Mesendoderm (in vitro differentiated cells): ENCODE results near the gene PTTG1.

Source experiments
- DNase-seq: peaks from one replicate; pipeline ENCODE4 v3.0.0; 2013
- H2AK5ac ChIP-seq: 2 replicates; pipeline ENCODE4 v1.6.1; 2013; ENCODE audit warnings: low read length, inconsistent platforms
- H2BK120ac ChIP-seq: 2 replicates; pipeline ENCODE4 v1.6.1; 2013; ENCODE audit warnings: low read depth, mild to moderate bottlenecking, low read length, moderate library complexity, mixed read lengths
- H2BK15ac ChIP-seq: replicated peaks from 2 replicates; pipeline ENCODE4 v1.6.1; 2013; ENCODE audit warnings: low read depth, mild to moderate bottlenecking, moderate library complexity
- H2BK5ac ChIP-seq: 2 replicates; pipeline ENCODE4 v1.6.1; 2013; ENCODE audit warnings: low read length, inconsistent platforms
- H3K18ac ChIP-seq: 2 replicates; pipeline ENCODE4 v1.6.1; 2013; ENCODE audit warnings: mild to moderate bottlenecking, low read length, mixed read lengths
- H3K23ac ChIP-seq: one replicate; pipeline ENCODE4 v1.6.1; 2013; ENCODE audit warnings: low read length
- H3K27ac ChIP-seq: 2 replicates; pipeline ENCODE4 v1.5.1; 2013; ENCODE audit warnings: low read depth, mild to moderate bottlenecking, inconsistent platforms, low read length, moderate library complexity
- H3K27me3 ChIP-seq: 2 replicates; pipeline ENCODE4 v1.6.1; 2013; ENCODE audit warnings: low read length, control low read depth, mild to moderate bottlenecking, inconsistent platforms; ENCODE audit not compliant: insufficient read depth, poor library complexity
- H3K36me3 ChIP-seq: 2 replicates; pipeline ENCODE4 v1.6.1; 2013; ENCODE audit warnings: low read length, inconsistent platforms; ENCODE audit not compliant: control insufficient read depth, insufficient read depth
- H3K4ac ChIP-seq: one replicate; pipeline ENCODE4 v1.6.1; 2013; ENCODE audit warnings: low read depth, mild to moderate bottlenecking, low read length, moderate library complexity
- H3K4me1 ChIP-seq: 2 replicates; pipeline ENCODE4 v1.6.1; 2013; ENCODE audit warnings: low read depth, low read length, inconsistent platforms; ENCODE audit not compliant: control insufficient read depth
- H3K4me2 ChIP-seq: 2 replicates; pipeline ENCODE4 v1.6.1; 2013; ENCODE audit warnings: low read length
- H3K4me3 ChIP-seq: 2 replicates; pipeline ENCODE4 v1.5.1; 2013; ENCODE audit warnings: mild to moderate bottlenecking, low read length
- H3K56ac ChIP-seq: one replicate; pipeline ENCODE4 v1.6.1; 2013; ENCODE audit warnings: low read length
- H3K79me1 ChIP-seq: 2 replicates; pipeline ENCODE4 v1.6.1; 2013; ENCODE audit warnings: low read length, inconsistent platforms
- H3K79me2 ChIP-seq: 2 replicates; pipeline ENCODE4 v1.6.1; 2013; ENCODE audit warnings: mild to moderate bottlenecking, low read length; ENCODE audit not compliant: control insufficient read depth, insufficient read depth
- H3K9ac ChIP-seq: 2 replicates; pipeline ENCODE4 v1.6.1; 2013; ENCODE audit warnings: low read length, inconsistent platforms
- H4K5ac ChIP-seq: one replicate; pipeline ENCODE4 v1.6.1; 2013; ENCODE audit warnings: low read length
- H4K8ac ChIP-seq: one replicate; pipeline ENCODE4 v1.6.1; 2013; ENCODE audit warnings: low read depth, mild to moderate bottlenecking, control low read depth, low read length, moderate library complexity
- WGBS: extraction: QIAGEN DNeasy Blood & Tissue Kit; methylation state at CpG from one replicate; pipeline ENCODE4 v1.1.7; 2013; ENCODE audit warnings: low lambda C conversion rate, missing lambda C conversion rate; ENCODE audit not compliant: insufficient coverage; ENCODE audit errors: extremely low coverage; 5-methylcytosine and 5-hydroxymethylcytosine counted together

PTTG1 gene

GRCh38 chr5:160457252-160457651 lies 35.6 kb downstream of the PTTG1 start:
- H3K79me2 ChIP-seq, result no peaks in the 10 kb centered on the region
- no peaks in the 10 kb centered on the region for H3K27me3 ChIP-seq
- H3K4ac ChIP-seq, result no peak overlapping the region
- no peaks in the 10 kb centered on the region for H3K36me3 ChIP-seq
- no peak for DNase-seq
- no peak overlapping the region for H2BK120ac ChIP-seq
- H2AK5ac ChIP-seq, result no peak overlapping the region
- no peak overlapping the region for H3K4me3 ChIP-seq
- no peak overlapping the region for H4K5ac ChIP-seq
- H2BK5ac ChIP-seq, result no peak overlapping the region
- WGBS, result no CpG with 5 or more reads among the region's 5 CpGs
- H3K27ac ChIP-seq, result no peak overlapping the region
- no peak overlapping the region for H2BK15ac ChIP-seq
- H3K4me2 ChIP-seq, result no peak overlapping the region
- no peaks in the 10 kb centered on the region for H3K4me1 ChIP-seq
- no peaks in the 10 kb centered on the region for H3K79me1 ChIP-seq
- no peak overlapping the region for H3K56ac ChIP-seq
- no peak overlapping the region for H3K18ac ChIP-seq
- no peak overlapping the region for H4K8ac ChIP-seq
- H3K9ac ChIP-seq, result no peak overlapping the region
- H3K23ac ChIP-seq, result no peak overlapping the region

- no peak overlapping the region for H2BK15ac ChIP-seq
- no peak overlapping the region for H3K4me2 ChIP-seq
- DNase-seq, result no peak
- H3K23ac ChIP-seq, result no peak overlapping the region
- no peaks in the 10 kb centered on the region for H3K79me2 ChIP-seq
- no peaks in the 10 kb centered on the region for H3K36me3 ChIP-seq
- no peak overlapping the region for H3K4me3 ChIP-seq
- no peak overlapping the region for H3K9ac ChIP-seq
- no peak overlapping the region for H3K27ac ChIP-seq
- WGBS, result no CpG with 5 or more reads among the region's 8 CpGs
- no peak overlapping the region for H2BK120ac ChIP-seq
- no peak overlapping the region for H4K8ac ChIP-seq
- no peak overlapping the region for H3K18ac ChIP-seq
- H3K56ac ChIP-seq, result no peak overlapping the region
- no peaks in the 10 kb centered on the region for H3K79me1 ChIP-seq
- no peaks in the 10 kb centered on the region for H3K27me3 ChIP-seq
- no peak overlapping the region for H3K4ac ChIP-seq
- H3K4me1 ChIP-seq, result no peaks in the 10 kb centered on the region
- no peak overlapping the region for H4K5ac ChIP-seq
- H2AK5ac ChIP-seq, result no peak overlapping the region
- H2BK5ac ChIP-seq, result no peak overlapping the region
Measured at GRCh38 chr5:160458806-160459800, 37.4 kb downstream of the PTTG1 start.

GRCh38 chr5:160460377-160461049 lies 38.9 kb downstream of the PTTG1 start:
- Histone ChIP-seq H3K4me1 (no peaks in the 10 kb centered on the region), H3K4me3 (no peak overlapping the region), H3K27ac (no peak overlapping the region), H3K79me2 (no peaks in the 10 kb centered on the region), H3K79me1 (no peaks in the 10 kb centered on the region), H4K5ac (no peak overlapping the region), H3K18ac (no peak overlapping the region), H2AK5ac (no peak overlapping the region), H3K36me3 (no peaks in the 10 kb centered on the region), H3K9ac (no peak overlapping the region), H3K4me2 (no peak overlapping the region), H2BK120ac (no peak overlapping the region), H4K8ac (no peak overlapping the region), H3K4ac (no peak overlapping the region), H3K23ac (no peak overlapping the region), H2BK5ac (no peak overlapping the region), H2BK15ac (no peak overlapping the region), H3K56ac (no peak overlapping the region), H3K27me3 (no peaks in the 10 kb centered on the region)
- DNase-seq, result no peak
- WGBS, result no CpG with 5 or more reads among the region's 4 CpGs

- H4K8ac ChIP-seq, result no peak overlapping the region
- no peak overlapping the region for H3K18ac ChIP-seq
- no peak overlapping the region for H3K4me2 ChIP-seq
- H2BK5ac ChIP-seq, result no peak overlapping the region
- no peaks in the 10 kb centered on the region for H3K4me1 ChIP-seq
- no peaks in the 10 kb centered on the region for H3K27me3 ChIP-seq
- WGBS, result no CpG with 5 or more reads among the region's 6 CpGs
- H3K36me3 ChIP-seq, result no peaks in the 10 kb centered on the region
- no peak overlapping the region for H3K4me3 ChIP-seq
- no peak overlapping the region for H4K5ac ChIP-seq
- no peak overlapping the region for H2AK5ac ChIP-seq
- H3K56ac ChIP-seq, result no peak overlapping the region
- H3K79me1 ChIP-seq, result no peaks in the 10 kb centered on the region
- H3K27ac ChIP-seq, result no peak overlapping the region
- no peaks in the 10 kb centered on the region for H3K79me2 ChIP-seq
- DNase-seq, result no peak
- no peak overlapping the region for H3K4ac ChIP-seq
- no peak overlapping the region for H2BK15ac ChIP-seq
- H3K9ac ChIP-seq, result no peak overlapping the region
- no peak overlapping the region for H2BK120ac ChIP-seq
- H3K23ac ChIP-seq, result no peak overlapping the region
Measured at GRCh38 chr5:160461378-160461777, 39.7 kb downstream of the PTTG1 start.

GRCh38 chr5:160462167-160462566 lies 40.5 kb downstream of the PTTG1 start:
- Histone ChIP-seq H4K5ac (no peak overlapping the region), H2BK120ac (no peak overlapping the region), H3K56ac (no peak overlapping the region), H2AK5ac (no peak overlapping the region), H2BK5ac (no peak overlapping the region), H3K79me2 (no peaks in the 10 kb centered on the region), H3K36me3 (no peaks in the 10 kb centered on the region), H3K9ac (no peak overlapping the region), H3K4ac (no peak overlapping the region), H3K18ac (no peak overlapping the region), H3K27me3 (no peaks in the 10 kb centered on the region), H3K27ac (no peak overlapping the region), H3K4me3 (no peak overlapping the region), H3K79me1 (no peaks in the 10 kb centered on the region), H3K4me2 (no peak overlapping the region), H3K23ac (no peak overlapping the region), H3K4me1 (no peaks in the 10 kb centered on the region), H4K8ac (no peak overlapping the region), H2BK15ac (no peak overlapping the region)
- no CpG with 5 or more reads among the region's 2 CpGs for WGBS
- no peak for DNase-seq
